Natural killer cell (primary cell): ENCODE measurements around the gene CCER1. TPM values are rescaled to one million over a fixed set of nuclear protein-coding genes. Genes with fewer than 3 reads are reported as not detected.
A peak's percentile ranks its signal among the peaks of the same experiment; 100 is the strongest.

Source experiments
- ATAC-seq, 3 donors: fragments of 150-1000 bp in 2 of 3; fragments of 200-7000 bp in 1 of 3; cut with Tn5 transposase; 1 replicate in 1 of 3; 2 replicates in 2 of 3; pipeline ENCODE4 v1.10.0; 2021; ENCODE audit warnings: mild to moderate bottlenecking in 2 of 3, moderate library complexity in 2 of 3
- DNase-seq, 2 donors: peaks; one replicate each; pipeline versions ENCODE4 v3.0.0 to v3.0.0-alpha.2; 2013 to 2021; ENCODE audit warnings: mixed read lengths in 1 of 2
- H3K27ac ChIP-seq: one replicate; pipeline ENCODE4 v1.5.1; 2013; ENCODE audit warnings: mild to moderate bottlenecking, low read length
- H3K27me3 ChIP-seq: one replicate; pipeline ENCODE4 v1.6.1; 2013; ENCODE audit warnings: low read length; ENCODE audit not compliant: control insufficient read depth, insufficient read depth
- H3K36me3 ChIP-seq: one replicate; pipeline ENCODE4 v1.6.1; 2013; ENCODE audit warnings: low read length; ENCODE audit not compliant: control insufficient read depth, insufficient read depth
- H3K4me1 ChIP-seq: one replicate; pipeline ENCODE4 v1.6.1; 2013; ENCODE audit warnings: low read length; ENCODE audit not compliant: control insufficient read depth, insufficient read depth
- H3K4me3 ChIP-seq: one replicate; pipeline ENCODE4 v1.5.1; 2013; ENCODE audit warnings: low read length
- H3K9me3 ChIP-seq: one replicate; pipeline ENCODE4 v1.6.1; 2013; ENCODE audit warnings: low read length; ENCODE audit not compliant: control insufficient read depth, insufficient read depth
- H3K27ac Mint-ChIP-seq, 2 donors: one replicate each; pipeline ENCODE4 v1.8.0; 2022; ENCODE audit warnings: mild to moderate bottlenecking in 2 of 2, mixed read lengths in 2 of 2, moderate library complexity in 1 of 2
- H3K27me3 Mint-ChIP-seq, 2 donors: one replicate each; pipeline ENCODE4 v1.8.0; 2022; ENCODE audit warnings: low read depth in 2 of 2, mixed read lengths in 2 of 2
- H3K36me3 Mint-ChIP-seq: one replicate; pipeline ENCODE4 v1.8.0; 2022; ENCODE audit warnings: mixed read lengths
- H3K4me1 Mint-ChIP-seq, 2 donors: one replicate each; pipeline ENCODE4 v1.8.0; 2022; ENCODE audit warnings: mixed read lengths in 2 of 2
- H3K4me3 Mint-ChIP-seq: one replicate; pipeline ENCODE4 v1.8.0; 2022; ENCODE audit warnings: mild to moderate bottlenecking, moderate library complexity, mixed read lengths
- H3K9me3 Mint-ChIP-seq, 2 donors: one replicate each; pipeline ENCODE4 v1.8.0; 2022; ENCODE audit warnings: mixed read lengths in 2 of 2
- WGBS: methylation state at CpG from one replicate; pipeline ENCODE4 v1.1.7; 2013; ENCODE audit warnings: missing lambda C conversion rate; ENCODE audit not compliant: insufficient coverage; 5-methylcytosine and 5-hydroxymethylcytosine counted together
- intact Hi-C: fragments of 100-400 bp; cut with micrococcal nuclease; formaldehyde crosslinking; loops from one replicate; pipeline ENCODE4 v1.14.2; 2022
- total RNA-seq, 4 donors: library from RNA; stranded (reverse); fragments of 120-200 nt in 1 of 4; gene quantifications; one replicate each; pipeline versions ENCODE4 v1.2.3 to v1.2.4, GENCODE V29; 2013 to 2022
- TF ChIP-seq, protein P1 (sequence below): fragments of 200-600 bp; IDR thresholded peaks from one replicate; pipeline ENCODE4 v1.8.0; 2022; ENCODE audit warnings: antibody characterized with exemption

The CCER1 gene
- total RNA-seq, 3 donors from 2014 or later (not counting 1 experiment from before 2014, with no cell fraction given): not detected

DNA sequence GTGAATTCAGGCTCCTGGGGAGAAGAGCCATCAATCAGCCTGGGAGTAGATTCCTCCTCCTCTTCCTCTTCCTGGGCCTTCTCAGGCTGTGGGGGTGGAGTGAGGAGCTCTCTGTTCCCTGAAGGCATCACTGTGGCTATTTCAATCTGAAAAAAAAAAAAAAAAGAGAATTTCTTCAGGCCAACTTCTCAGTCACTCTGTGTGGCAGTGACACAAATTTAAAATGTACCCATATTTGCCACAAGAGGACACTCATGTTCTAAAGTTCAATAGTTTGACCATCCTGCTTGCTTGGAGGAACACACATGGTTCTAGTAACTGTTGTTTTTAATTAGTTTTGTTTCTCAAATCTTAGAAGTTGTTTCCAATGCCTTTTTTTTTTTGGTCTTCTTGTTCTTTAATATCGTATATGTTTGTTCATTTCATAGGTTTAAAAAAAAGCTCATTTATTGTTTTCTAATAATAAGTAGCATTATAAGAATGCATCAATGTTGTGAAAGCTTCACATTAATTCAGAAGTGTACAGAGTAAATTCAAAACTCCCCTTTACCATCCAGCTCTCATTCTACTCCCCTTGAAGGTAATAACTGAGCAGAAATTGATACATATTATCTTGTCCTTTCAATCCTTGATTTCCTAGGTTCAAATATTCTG, 23.3 kb upstream of the CCER1 start:
- DNase-seq: peak in 1 of 2 donors; percentile 24

DNA sequence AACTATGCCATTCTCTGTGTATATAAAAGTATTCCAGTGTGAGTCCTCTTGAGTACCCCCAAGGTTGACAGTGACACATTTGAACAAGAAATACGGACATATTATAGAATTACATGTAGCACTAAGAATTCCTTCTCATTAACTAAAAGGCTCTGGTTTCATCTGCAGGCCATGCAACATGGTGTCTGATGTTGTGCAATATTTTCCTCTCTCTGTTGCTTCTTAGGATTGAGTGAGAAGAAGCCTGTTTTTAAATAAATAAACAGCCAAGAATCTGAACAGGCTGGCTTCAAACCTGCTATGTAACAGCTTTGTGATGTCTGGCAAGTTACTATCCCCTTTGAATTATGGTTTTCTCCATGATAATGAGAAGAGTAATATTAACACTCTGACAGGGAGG, 22.2 kb upstream of the CCER1 start:
- Histone ChIP-seq H3K4me1 (no peaks in the 10 kb centered on the region), H3K4me3 (no peak overlapping the region), H3K9me3 (no peaks in the 10 kb centered on the region), H3K27me3 (no peaks in the 10 kb centered on the region), H3K27ac (no peak overlapping the region), H3K36me3 (no peaks in the 10 kb centered on the region)
- no peak overlapping the region for H3K27ac Mint-ChIP-seq
- intact Hi-C loops: no loop called here
- H3K27me3 Mint-ChIP-seq: peaks cover 0 to 7% of the 10 kb centered on the region in 2 donors
- no peaks in the 10 kb centered on the region for H3K9me3 Mint-ChIP-seq
- WGBS: 86% methylated on average over 1 of the region's 1 CpG
- ATAC-seq (no peak), DNase-seq (no peak)
- no peak overlapping the region for H3K4me3 Mint-ChIP-seq
- TF ChIP-seq, protein P1, sequence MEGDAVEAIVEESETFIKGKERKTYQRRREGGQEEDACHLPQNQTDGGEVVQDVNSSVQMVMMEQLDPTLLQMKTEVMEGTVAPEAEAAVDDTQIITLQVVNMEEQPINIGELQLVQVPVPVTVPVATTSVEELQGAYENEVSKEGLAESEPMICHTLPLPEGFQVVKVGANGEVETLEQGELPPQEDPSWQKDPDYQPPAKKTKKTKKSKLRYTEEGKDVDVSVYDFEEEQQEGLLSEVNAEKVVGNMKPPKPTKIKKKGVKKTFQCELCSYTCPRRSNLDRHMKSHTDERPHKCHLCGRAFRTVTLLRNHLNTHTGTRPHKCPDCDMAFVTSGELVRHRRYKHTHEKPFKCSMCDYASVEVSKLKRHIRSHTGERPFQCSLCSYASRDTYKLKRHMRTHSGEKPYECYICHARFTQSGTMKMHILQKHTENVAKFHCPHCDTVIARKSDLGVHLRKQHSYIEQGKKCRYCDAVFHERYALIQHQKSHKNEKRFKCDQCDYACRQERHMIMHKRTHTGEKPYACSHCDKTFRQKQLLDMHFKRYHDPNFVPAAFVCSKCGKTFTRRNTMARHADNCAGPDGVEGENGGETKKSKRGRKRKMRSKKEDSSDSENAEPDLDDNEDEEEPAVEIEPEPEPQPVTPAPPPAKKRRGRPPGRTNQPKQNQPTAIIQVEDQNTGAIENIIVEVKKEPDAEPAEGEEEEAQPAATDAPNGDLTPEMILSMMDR: no peak
- H3K4me1 Mint-ChIP-seq: no peaks in the 10 kb centered on the region
- H3K36me3 Mint-ChIP-seq: no peaks in the 10 kb centered on the region

More for the DNA sequence above, 23.3 kb upstream of the CCER1 start:
- Mint-ChIP-seq H3K4me3 (no peak overlapping the region), H3K27me3 (peaks cover 0 to 7% of the 10 kb centered on the region in 2 donors), H3K36me3 (no peaks in the 10 kb centered on the region), H3K27ac (no peak overlapping the region), H3K9me3 (no peaks in the 10 kb centered on the region), H3K4me1 (no peaks in the 10 kb centered on the region)
- TF ChIP-seq, protein P1: no peak
- Histone ChIP-seq H3K27ac (no peak overlapping the region), H3K27me3 (no peaks in the 10 kb centered on the region), H3K9me3 (no peaks in the 10 kb centered on the region), H3K4me1 (no peaks in the 10 kb centered on the region), H3K36me3 (no peaks in the 10 kb centered on the region), H3K4me3 (no peak overlapping the region)
- ATAC-seq: peak in 1 of 3 donors; percentile 50
- intact Hi-C loops: no loop called here
- no CpG with 5 or more reads among the region's 1 CpG for WGBS

DNA sequence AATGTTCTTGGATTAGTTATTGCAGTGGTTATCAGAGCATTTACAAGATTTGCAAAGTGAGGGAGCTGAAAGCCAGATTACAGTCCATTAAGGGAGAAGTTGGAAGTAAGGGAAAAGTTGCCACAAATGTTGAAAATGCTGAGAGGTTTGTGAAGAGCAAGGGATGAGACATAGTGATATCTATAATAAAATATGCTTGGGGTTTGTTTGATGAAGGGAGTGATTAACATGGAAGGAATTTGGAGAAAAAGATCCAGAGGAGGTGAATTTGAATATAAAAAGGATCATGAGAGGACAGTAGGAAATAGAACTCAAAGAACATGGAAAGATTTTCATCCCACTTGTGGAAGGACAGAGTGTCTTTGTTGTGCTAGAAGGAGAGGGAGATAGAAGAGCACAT, 19.3 kb upstream of the CCER1 start:
- TF ChIP-seq, protein P1: no peak
- peaks cover 0 to 7% of the 10 kb centered on the region in 2 donors for H3K27me3 Mint-ChIP-seq
- intact Hi-C loops: no loop called here
- no peaks in the 10 kb centered on the region for H3K4me1 ChIP-seq
- DNase-seq: no peak
- no peak overlapping the region for H3K27ac Mint-ChIP-seq
- no peaks in the 10 kb centered on the region for H3K36me3 ChIP-seq
- H3K27me3 ChIP-seq: no peaks in the 10 kb centered on the region
- H3K36me3 Mint-ChIP-seq: no peaks in the 10 kb centered on the region
- H3K4me1 Mint-ChIP-seq: no peaks in the 10 kb centered on the region
- H3K4me3 Mint-ChIP-seq: no peak overlapping the region
- H3K4me3 ChIP-seq: no peak overlapping the region
- no peaks in the 10 kb centered on the region for H3K9me3 ChIP-seq
- no peaks in the 10 kb centered on the region for H3K9me3 Mint-ChIP-seq
- ATAC-seq: no peak
- H3K27ac ChIP-seq: no peak overlapping the region

DNA sequence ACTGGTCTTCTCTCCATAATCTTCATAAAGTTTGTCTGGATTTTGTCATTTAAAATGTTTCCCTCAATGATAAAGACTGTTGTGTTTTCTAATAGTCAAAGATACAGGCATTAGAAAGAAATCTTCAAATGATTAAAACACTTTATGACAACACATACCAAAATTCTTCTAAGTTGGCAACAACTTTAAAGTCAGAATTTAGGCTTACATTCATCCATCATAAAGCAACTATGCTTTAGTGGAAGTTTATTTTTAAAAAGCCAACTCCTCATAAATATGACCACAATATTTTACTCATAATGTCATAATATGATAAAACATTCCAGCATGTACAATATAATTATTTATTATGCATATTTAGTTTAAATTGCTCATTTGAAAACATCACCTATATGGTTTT, 17.2 kb upstream of the CCER1 start:
- Mint-ChIP-seq H3K4me1 (no peaks in the 10 kb centered on the region), H3K36me3 (no peaks in the 10 kb centered on the region), H3K27me3 (peaks cover 0 to 7% of the 10 kb centered on the region in 2 donors), H3K4me3 (no peak overlapping the region), H3K27ac (no peak overlapping the region), H3K9me3 (no peaks in the 10 kb centered on the region)
- Histone ChIP-seq H3K4me3 (no peak overlapping the region), H3K9me3 (no peaks in the 10 kb centered on the region), H3K4me1 (no peaks in the 10 kb centered on the region), H3K27ac (no peak overlapping the region), H3K27me3 (no peaks in the 10 kb centered on the region), H3K36me3 (no peaks in the 10 kb centered on the region)
- no peak for DNase-seq
- TF ChIP-seq, protein P1: no peak
- intact Hi-C loops: no loop called here
- no peak for ATAC-seq
